Middle frontal gyrus (tissue), 1 donor: ENCODE results near the gene TMEM243.
"Not testable (repeated sequence)": the region's sequence is repeated elsewhere in the genome, so short reads cannot be mapped to it uniquely, and the experiment has no call there.

ENCODE experiments used
- DNase-seq: peaks from one replicate; pipeline ENCODE4 v3.0.0-alpha.2; 2015; ENCODE audit warnings: low spot score; ENCODE audit errors: extremely low spot score

Gene TMEM243

DNA sequence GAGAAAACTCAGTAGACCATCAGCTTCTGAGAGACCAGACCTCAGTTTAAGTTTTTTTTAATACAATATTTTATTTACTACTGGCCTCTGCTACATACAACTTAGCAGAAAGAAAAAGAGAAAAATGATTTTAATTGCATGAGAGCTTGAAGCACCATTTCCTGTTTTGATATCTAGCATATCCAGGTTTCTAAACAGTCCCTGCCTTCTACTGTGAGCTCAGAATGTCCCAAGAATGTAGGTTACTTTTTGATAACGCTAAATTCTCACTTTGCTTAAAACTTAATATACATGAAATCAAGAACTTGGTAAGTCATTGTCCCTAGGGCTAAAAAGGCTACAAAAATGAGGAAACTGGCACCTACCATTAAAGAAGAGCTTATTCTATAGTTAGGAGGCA lies 7.0 kb downstream of the TMEM243 start:
- no peak for DNase-seq

DNA sequence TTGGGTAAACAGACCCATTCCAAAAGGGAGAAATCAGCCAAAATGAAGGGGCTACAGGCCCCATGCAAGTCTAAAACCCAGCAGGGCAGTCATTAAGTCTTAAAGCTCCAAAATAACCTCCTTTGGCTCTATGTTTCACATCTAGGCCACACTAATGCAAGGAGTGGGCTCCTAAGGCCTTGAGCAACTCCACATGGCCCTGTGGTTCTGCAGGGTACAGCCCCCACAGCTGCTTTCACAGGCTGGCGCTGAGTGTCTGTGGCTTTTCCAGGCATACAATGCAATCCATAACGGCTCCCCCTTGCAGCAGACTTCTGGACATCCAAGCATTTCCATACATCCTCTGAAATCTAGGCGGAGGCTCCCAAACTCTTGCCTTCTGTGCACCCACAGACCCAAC lies 9.0 kb downstream of the TMEM243 start:
- no peak for DNase-seq

DNA sequence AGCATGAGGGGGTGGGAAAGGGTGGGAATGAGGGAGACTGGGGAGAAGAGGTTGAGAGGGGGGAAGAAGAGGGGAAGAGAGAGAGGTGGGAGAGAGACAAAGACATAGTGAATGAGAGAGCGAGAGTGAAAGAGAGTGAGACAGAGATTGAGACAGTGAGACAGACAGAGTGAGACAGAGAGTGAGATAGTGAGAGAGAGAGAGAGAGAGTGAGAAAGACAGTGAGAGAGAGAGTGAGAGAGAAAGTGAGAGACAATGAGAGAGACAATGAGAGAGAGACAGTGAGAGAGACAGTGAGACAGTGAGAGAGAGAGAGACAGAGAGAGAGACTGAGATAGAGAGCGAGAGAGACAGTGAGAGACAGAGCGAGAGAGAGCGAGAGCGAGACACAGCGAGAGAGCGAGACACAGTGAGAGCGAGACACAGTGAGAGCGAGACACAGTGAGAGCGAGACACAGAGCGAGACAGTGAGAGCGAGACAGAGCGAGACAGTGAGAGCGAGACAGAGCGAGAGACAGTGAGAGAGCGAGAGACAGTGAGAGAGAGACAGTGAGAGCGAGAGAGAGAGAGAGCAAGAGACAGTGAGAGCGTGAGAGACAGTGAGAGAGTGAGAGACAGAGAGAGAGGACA lies 10.1 kb downstream of the TMEM243 start:
- no peak for DNase-seq

DNA sequence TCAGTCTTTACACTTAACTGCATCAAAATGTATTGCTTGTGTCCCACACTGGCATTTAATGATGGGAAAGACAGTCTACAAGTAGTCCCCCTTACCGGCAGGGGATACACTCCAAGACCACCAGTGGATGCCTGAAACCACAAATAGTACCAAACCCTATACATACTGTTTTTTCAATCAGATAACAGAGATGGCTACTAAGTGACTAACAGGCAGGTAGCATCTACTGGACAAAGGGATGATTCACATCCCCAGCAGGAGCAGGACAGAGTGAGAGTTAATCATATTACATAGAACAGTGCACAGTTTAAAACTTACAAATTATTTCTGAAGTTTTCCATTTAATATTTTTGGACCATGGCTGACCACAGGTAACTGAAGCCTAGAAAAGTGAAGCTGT lies 13.2 kb downstream of the TMEM243 start:
- DNase-seq: no peak

DNA sequence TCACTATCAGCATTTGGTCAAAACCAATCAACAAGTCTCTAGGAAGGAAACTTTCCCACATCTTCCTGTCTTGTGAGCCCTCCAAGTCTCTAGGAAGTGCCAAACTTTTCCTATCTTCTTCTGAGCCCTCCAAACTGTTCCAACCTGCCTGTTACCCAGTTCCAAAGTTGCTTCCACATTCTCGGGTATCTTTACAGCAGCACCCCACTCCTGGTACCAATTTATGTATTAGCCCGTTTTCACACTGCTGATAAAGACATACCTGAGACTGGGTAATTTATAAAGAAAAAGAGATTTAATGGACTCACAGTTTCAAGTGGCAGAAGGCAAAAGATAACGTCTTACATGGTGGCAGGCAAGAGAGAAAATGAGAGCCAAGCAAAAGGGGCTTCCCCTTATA lies 13.8 kb downstream of the TMEM243 start:
- not testable (repeated sequence) for DNase-seq

DNA sequence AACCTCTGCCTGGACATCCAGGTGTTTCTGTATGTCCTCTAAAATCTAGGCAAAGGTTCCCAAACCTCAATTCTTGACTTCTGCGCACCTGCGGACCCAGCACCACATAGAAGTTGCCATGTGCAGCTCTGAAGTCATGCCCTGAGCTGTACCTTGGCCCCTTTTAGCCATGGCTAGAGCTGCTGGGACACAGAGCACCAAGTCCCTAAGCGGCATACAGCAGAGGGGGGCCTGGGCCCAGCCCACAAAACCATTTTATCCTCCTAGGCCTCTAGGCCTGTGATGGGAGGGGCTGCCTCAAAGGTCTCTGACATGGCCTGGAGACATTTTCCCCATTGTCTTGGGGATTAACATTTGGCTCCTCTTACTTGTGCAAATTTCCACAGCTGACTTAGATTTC lies 14.6 kb downstream of the TMEM243 start:
- no peak for DNase-seq

DNA sequence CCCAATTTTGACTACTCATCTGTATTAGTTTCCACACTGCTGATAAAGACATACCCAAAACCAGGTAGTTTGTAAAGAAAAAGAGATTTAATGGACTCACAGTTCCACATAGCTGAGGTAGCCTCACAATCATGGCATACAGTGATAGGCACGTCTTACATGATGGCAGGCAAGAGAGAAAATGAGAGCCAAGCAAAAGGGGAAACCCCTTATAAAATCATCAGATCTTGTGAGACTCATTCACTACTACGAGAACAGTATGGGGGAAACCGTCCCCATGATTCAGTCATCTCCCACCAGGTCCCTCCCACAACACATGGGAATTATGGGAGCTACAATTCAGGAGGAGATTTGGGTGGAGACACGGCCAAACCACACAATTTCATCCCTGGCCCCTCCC lies 15.6 kb downstream of the TMEM243 start:
- DNase-seq: not testable (repeated sequence)

DNA sequence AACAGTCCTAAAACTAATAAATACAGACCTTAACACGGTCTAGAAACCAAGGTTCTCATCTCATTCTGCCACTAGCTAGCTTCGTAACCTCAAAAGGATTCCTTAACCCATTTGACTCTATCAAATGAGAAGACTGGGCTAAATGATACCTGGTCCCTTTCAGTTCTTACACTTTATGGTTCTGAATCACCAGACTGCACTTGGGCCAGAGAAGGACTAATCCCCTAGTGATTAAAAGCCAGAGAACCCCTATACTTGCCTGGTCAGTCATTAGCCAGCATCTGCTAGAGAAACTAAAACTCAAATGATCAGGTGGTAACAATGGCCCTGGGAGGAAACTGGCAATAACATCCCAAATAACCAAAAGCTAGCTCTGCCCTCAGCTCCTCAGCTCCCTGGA lies 16.8 kb downstream of the TMEM243 start:
- DNase-seq: no peak

DNA sequence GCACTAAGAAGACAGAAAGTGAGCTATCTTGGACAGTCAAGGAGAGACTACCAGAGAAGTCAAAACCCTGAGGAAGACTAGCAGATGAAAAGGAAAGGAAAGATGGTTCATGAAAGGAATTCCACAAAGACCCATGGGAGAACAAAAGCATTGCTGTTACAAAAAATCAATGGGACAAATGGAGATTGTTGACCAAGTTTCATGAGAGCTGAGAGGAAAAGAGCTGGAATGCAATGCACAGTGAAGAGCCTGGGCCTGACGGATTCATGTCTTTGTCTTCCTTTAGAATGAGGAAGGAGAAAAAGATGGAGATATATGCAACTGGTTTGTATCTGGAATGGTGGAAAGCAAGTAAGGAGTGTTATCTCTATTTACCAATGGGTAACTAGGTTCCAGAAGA lies 17.3 kb downstream of the TMEM243 start:
- no peak for DNase-seq

DNA sequence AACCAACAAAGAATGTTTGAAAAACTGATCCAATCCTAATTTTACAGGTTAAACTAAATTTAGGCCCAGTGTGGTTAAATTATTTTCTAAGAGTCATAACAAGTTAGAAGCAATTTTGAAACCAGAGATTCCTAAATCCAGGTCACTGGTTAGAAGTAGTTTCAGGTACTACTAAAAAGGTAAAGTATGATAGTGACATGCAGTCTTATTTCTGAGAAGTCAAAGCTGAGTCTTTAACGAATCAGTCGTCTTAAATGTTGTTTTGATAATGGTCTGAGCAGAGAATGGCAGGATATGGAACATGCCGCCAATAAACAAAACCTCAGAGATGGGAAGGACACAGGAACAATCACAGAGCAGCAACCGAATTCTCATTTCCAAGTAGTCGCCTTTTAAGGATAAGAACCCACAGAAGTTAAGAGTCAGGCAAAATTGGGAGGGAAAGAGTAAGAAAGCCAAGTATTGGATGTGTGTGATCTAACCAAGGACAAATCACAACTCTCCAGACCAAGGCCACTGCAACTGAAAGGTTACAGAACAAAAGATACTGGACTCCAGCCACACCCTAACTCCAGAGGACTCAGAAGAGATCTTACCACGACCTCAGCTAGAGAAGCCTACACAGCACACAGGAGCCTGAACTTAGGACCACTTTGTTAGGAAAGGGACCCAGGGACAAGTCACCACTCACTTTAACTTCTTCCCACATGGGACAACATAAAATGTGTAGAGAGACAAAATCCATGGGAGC lies 19.7 kb downstream of the TMEM243 start:
- no peak for DNase-seq

DNA sequence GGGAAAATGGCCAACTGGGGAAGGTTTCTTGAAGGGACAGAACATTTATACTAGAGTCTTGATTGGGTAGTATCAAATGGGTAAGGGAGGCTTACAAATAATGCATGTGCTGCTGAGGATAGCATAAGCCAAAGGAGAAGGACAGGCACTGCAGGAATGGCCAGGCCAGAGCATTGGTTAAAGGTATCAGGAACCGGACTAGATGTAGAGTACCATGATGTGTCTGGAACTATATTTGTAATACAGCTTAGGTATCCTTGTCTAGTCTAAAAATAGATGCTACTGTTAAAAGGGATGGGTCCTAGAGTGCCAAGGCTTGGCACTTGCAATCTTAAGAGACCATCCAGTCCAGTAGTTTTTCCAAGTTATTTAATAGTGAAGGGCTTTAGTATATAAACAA lies 20.3 kb downstream of the TMEM243 start:
- DNase-seq: no peak

DNA sequence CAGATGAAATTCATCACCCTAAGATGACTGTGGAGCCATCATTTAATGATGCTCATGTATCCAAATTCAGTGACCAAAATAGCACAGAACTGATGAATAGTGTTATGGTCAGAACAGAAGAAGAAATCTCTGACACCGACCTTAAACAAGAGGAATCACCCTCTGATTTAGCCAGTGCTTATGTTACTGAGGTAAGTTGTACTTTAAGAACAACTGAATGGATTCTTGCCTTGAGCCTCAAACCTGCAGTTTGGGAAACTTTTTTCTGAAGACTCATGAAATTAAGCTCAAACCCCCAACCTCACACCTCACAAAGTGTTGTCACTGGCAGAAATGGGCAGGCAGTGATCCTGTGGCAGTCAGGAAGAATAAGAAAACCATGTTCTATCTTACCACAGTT lies 25.6 kb downstream of the TMEM243 start:
- no peak for DNase-seq

DNA sequence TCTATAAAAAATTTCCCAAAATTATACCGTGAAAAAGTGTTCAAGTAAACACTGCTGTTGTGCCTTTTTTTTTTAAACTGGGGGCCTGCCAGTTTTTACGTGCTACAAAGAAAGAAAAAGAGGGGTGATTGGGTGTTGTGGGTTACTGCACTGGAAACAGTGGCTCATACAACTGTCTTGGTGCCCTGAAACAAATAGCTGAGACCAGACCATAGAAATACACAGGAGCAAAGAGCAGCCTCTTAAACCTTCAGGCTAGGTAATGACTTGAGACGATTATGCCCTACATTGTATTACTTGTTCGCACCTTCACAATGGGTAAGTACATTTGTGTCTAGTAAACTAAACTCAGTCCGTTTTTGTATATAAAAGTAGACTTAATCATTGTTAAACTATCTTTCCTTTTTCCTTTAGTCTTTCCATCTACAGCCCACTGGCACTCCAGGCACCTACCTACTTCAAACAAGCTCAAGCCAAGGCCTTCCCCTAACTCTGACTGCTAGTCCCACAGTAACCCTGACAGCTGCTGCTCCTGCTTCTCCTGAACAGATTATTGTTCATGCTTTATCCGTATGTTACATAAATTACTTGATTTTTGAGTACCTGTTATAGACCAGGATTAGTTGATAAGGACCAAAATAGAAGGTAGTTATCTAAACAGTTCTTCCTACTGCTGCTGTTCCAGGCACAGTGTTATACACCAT lies 26.6 kb downstream of the TMEM243 start:
- no peak for DNase-seq

DNA sequence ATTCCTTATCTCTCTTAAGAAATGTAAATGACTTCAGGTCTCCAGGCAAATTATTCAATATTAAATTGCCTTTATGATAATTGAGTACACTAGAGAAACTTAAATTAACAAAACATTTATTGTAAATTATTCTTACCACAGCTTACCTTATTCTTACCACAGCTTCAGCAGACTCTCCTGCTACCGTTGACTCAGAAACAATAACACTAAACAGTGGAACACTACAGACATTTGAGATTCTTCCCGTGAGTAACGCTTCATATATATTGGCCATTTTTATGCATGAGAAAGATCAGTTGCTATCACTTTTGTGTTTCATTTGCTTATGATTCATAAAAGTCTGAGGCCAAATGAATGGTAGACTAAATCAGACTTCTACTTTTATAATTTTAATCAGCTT lies 28.7 kb downstream of the TMEM243 start:
- DNase-seq: no peak

DNA sequence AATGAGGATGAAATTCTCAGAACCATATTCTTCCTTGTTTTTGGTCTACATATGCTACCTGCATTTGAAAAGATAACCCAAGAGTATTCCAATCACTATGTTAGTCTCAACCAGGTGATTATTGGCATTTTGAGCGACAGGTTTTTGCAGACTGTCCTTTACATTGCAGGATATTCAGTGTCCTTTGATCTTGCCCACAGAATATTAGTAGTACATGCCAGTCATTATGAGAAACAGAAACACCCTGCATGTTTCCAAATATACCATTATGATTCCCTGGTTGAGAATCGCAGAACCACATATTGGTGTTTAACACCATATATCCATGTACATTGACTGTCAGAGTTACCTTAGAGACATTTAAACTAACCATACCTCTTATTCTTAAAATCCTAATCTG lies 30.6 kb downstream of the TMEM243 start:
- no peak for DNase-seq

DNA sequence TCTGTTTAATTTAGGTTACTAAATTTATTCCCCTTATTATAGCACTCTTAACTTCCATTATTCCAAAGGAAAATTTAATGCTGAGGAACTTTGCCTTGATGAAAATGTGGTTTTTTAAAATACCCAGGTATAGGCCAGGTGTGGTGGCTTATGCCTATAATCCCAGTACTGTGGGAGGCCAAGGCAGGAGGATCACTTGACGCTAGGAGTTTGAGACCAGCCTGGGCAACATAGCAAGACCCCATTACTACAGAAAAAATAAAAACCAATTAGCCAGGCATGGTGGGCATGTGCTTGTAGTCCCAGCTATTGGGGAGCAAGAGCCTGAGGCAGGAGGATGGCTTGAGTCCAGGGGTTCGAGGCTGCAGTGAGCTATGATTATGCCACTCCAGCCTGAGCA lies 32.4 kb downstream of the TMEM243 start:
- DNase-seq: no peak

DNA sequence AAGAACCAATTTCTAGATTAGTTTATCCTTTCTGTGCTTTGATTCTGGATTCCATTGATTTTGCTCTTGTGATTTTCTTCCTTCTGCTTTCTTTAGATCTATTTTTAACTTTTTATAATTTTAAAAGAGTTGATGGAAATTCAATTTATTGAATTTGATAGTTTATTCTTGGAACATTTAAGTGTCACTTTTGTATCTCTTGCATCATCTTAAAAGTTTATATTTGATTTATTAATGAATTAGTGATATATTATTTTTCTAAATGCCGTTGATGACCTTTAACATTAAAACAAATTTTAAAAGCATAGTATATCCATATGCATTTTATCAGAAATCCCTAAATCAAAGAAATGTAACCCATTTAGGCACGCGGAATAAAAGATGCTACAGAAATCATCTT lies 40.4 kb downstream of the TMEM243 start:
- no peak for DNase-seq

DNA sequence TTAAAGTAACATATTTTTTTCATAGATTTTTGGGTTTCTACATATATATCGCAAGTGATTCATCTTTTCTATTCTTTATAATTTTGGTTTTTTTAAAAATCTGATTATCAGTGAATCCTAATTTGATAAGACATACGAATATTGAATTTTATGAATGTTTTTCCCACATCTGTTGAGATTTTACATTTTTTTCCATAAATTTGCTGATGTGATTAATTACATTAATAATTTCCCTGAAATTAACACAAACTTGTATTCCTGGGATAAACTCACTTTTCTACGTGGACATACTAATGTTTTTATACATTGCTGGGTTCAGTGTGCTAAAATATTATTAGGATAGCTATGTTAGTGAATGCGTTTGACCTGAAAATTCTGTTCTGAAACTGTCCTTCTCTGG lies 41.2 kb downstream of the TMEM243 start:
- no peak for DNase-seq

DNA sequence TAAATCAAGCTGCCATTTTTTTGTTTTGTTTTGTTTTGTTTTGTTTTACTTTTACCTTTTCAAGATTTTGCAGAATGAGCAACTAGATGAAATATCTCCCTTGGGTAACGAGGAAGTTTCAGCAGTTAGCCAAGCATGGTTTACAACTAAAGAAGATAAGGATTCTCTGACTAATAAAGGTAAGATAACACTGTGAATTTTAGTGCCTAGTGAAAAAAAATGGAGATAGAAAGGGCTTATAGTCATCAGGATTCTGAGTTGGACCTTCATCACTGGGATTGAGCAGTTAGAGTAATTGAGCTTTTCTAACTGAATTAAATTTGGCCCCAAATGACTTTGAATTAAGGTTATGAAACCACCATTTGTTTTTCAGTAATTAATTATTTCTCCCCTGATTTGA lies 46.1 kb downstream of the TMEM243 start:
- DNase-seq: no peak

DNA sequence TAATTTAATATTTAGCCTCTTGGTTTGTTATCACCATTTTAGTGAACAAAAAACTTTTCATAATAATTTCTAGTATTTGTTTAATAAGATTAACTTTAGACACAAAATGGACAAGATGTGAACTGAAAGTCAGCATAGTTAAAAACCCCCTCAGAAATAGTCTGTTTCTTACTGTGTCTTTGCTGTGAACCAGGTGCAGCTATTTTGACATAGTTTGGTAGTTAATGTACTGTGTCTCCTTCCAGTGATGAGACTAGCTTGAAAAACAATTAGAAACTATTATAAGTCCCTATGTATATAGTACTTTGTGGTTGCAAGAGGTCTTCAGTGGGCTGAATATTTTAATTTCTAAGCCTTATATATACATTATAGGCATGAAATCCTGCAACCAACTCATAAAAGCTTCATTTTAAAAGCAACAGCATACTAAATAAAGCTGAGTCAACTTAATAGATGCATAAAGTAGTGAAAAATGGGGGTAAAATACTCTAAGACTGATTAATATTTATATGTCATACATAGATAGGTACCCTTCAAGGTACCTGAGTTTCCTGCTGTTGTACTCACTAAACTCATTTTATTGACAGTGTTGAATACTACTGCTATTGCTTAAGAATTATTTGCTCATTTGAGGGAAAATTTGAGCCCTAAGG lies 48.1 kb downstream of the TMEM243 start:
- DNase-seq: no peak

DNA sequence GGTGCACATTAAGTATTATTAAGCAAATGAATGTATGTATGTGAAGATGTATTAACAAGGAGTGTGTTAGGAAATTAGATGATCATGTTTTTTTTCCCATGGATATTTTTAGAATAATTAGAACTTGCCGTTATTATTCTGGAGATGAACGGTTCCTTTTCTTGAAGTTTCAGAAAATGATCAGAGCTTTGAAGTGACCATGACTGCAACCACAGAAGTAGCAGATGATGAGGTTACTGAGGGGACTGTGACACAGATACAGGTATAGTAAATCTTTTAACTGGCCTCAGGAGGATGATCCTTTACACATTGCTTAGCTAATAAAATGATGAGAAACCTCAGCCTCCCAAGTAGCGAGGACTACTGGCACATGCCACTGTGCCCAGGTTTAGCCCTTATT lies 48.7 kb downstream of the TMEM243 start:
- no peak for DNase-seq

DNA sequence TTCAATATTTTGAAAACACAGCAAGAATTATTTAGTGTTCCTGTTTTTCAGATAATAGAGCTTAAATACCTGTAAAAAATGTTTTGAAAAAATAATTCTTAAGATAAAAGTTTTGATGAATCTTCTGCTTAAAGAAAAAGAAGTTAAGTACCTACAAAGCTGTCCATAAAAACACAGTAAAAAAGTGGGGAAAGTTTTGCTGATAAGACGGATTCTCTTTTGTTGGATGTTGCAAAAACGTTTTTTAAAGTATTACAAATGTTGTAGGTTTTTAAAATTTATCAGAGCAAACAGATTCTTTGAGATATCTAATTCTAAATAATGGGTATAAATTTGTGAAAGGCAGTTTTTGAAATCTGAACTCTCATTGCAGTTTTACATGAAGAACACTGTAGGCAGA lies 55.1 kb downstream of the TMEM243 start:
- DNase-seq: no peak
